Measurements from ENCODE around the gene SERPINA9. TPM values are rescaled to one million over a fixed set of nuclear protein-coding genes. Genes with fewer than 3 reads are reported as not detected.

The SERPINA9 gene
- total RNA-seq, 1 donor from 2014 or later = 1.4 TPM

DNA sequence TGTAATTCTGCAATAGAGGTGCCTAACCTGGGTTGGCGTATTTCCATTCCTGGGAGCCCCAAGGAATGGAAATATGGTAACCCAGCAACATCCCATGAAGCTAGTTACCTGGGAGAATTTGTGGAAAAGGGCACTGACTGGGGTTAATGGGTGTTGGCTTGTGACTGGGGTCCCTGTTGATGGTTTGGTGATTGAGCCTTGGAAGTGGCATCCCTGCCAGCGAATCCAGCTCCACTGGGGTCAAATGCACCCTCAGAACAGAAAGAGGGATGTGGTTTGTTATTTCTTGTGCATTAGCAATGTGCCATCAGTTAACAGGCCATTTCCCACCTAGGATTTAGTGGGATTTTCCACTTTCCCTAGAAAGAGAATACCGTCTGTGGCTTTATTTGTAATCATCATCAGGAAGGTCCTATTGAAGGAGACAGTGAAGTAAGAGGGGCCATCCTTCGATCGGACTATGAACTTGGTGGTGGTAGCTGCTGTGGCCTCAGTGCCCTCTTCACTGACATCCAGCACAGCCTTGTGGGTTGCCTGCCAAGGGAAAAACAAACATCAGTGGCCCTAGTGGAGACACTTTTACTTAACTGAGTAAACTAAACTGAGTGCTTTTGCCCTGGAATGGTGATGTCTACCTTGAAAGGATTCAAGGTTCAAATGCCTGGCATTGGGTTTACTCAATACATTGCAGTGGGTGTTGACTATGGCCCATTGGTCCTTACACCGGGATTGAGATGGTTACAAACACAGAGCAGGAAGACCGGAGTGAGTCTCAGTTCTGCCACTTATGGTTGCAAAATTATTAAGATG, 13.0 kb downstream of the SERPINA9 start:
- DNase-seq (ENCODE audit: low spot score) = no peak

DNA sequence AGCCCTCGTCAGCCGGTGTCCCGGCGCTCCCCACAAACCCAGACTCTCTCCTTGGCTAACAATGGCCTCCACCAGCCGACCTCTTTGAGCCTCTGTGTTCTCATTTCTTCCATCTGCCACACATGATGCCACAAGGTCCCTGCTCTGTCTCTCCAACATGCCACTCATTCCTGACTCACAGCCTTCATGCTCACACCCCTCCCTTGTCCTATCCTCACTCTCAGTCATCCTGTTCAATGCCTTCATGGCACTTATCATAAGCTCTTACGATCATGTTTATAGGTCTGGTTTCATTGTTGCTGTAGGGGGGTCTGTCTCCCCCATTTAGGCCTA, 13.8 kb downstream of the SERPINA9 start:
- DNase-seq (ENCODE audit: low spot score) = no peak

- no peak for DNase-seq (ENCODE audit: low spot score)
Observed at GRCh38 chr14:94461526-94462218, 14.3 kb downstream of the SERPINA9 start.

DNA sequence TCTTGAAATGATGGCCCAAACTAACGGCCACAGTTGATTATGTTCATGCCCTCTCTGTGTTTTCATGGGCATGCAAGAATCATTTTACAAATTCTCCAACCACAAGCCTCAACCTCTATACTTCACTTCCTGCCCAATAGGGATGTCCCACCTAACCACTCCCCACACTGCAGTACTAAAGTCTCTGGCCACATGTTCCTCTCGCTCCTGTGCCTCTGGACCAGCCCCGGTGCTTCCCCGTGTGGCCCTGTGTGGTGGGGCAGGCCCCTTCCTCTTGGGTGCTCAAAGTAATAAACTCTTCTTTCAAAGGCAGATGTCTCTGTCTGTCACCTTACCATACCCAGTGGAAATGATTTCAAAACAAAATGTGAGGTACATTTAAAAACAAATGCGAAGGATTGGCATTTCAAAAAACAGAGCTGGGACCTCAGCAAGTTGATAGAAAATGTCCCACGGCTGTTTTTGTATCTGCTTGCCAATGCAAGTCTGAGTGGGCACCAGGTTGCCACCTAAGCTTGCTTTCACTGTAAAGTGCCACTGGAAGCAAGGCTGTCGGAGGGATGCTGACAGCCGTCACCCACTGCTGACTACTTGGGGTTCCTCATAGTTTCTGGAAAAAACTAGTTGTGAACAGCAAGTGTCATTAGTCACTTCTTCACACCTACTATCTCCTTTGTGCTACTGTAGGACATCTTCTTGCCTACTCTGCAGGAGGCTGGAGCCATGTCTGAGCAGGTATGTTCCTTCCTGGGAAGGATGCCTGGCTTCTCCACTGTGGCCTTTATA, 15.2 kb downstream of the SERPINA9 start:
- no peak for DNase-seq (ENCODE audit: low spot score)

DNA sequence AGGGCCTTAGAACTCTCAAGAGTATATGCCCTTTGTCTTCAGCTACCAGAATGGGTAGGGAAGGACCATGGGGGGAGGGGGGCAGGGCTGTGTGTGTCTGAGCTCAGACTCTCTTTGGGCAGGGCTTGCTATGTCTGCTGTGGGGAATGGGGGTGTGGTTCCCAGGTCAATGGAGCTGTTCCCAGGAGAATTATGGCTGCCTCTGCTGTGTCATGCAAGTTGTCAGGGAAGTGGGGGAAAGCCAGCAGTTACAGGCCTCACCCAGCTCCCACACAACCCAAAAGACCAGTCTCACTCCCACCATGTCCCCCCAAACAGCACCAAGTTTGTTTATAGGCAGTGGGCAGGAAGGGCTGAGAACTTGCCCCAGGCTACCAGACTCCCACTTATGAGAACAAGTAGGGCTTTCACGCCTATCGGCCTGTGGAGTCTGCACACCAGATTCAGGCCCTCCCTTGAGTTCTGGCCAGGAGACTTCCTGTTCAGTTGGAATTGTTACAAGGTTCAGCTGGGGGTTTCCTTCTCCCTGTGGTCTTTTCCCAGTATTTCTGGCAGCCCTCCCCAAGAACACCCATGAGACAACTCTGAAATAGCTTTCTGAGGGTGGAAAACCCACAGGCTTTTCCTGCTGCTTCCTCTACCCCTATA, 17.3 kb downstream of the SERPINA9 start:
- no peak for DNase-seq (ENCODE audit: low spot score)

- no peak for DNase-seq (ENCODE audit: low spot score)
Observed at GRCh38 chr14:94458096-94458495, 17.9 kb downstream of the SERPINA9 start.

- no peak for DNase-seq (ENCODE audit: low spot score)
Observed at GRCh38 chr14:94455928-94456327, 20.1 kb downstream of the SERPINA9 start.

- DNase-seq (ENCODE audit: low spot score) = no peak
Observed at GRCh38 chr14:94451826-94452225, 24.2 kb downstream of the SERPINA9 start.

- DNase-seq (ENCODE audit: low spot score) = no peak
Observed at GRCh38 chr14:94451091-94451771, 24.8 kb downstream of the SERPINA9 start.

- no peak for DNase-seq (ENCODE audit: low spot score)
Observed at GRCh38 chr14:94450722-94451090, 25.3 kb downstream of the SERPINA9 start.

- DNase-seq (ENCODE audit: low spot score) = no peak
Observed at GRCh38 chr14:94449930-94450329, 26.1 kb downstream of the SERPINA9 start.

- peak; percentile 3 for DNase-seq (ENCODE audit: low spot score)
Observed at GRCh38 chr14:94448071-94448808, 27.8 kb downstream of the SERPINA9 start.

GRCh38 chr14:94447206-94447605, 28.8 kb downstream of the SERPINA9 start:
- no peak for DNase-seq (ENCODE audit: low spot score)

DNA sequence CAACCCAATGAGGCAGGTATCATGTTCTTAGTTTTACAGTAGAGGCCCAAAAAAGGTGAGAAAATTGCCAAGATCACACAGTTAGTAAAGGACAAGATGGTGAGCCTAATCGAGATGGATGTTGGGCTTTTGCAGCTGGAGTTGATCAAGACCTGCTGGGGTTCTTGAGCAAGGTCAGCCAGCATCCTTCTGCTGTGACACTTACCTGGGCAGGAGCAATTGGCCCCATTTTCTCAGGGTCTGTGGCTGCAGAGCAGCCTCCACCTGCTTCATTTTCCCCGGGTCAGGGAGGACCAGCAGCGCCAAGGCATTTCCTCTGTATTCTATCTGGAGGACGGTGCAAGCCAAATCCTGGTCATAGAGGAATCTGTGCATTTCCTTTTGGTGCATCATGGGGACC, 29.9 kb downstream of the SERPINA9 start:
- DNase-seq (ENCODE audit: low spot score) = no peak

DNA sequence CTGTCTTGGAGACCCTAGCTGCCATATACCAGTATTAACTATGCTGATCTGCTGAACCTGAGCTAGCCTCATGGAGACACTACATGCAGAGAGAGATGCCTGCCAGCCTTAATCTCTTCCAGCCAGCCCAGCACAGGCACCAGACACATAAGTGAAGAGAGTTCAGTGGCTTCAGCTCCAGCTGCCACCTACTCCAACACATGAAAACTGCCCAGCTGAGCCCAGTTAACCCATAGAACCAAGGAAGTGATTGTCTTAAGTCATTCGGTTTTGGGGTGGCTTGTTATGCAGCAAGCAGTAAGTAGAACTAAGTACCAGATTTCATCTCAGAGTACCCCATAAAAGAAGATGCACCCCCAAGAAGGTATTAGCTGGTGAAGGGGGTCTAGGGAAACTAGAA, 31.0 kb downstream of the SERPINA9 start:
- DNase-seq (ENCODE audit: low spot score) = no peak

DNA sequence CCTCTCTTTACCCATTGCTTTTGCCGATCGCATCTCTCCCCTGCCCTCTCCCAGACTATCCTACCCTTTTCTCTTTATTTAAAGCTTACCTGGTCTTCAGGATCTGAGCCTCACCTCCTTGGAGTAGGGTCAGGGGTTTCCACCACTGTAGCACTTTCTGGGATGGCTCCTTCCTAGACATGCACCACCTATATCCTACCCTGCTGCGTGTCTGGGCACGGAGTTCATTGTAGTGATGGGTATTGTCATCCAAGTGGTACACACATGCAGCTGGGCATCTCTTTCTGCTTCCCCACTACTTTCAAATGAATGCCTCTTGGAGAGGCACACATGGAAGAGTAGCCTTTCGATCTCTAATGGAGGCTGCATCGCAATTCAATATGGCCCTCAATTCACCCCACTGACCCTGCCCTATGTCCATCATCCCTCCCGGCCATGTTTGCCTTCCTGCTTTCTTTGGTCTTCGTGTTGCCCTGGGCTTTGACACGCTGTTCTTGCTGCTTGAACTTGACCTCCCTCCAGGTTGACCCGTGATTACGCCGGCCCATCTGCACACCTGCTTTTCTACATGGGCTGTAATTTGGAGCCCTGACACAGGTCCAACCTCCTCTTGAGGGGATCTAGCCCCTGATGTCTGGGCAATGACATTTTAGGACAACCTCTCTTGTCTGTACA, 34.3 kb downstream of the SERPINA9 start:
- no peak for DNase-seq (ENCODE audit: low spot score)

- DNase-seq (ENCODE audit: low spot score) = no peak
Observed at GRCh38 chr14:94441130-94441529, 34.9 kb downstream of the SERPINA9 start.

GRCh38 chr14:94439453-94440057, 36.4 kb downstream of the SERPINA9 start:
- no peak for DNase-seq (ENCODE audit: low spot score)

DNA sequence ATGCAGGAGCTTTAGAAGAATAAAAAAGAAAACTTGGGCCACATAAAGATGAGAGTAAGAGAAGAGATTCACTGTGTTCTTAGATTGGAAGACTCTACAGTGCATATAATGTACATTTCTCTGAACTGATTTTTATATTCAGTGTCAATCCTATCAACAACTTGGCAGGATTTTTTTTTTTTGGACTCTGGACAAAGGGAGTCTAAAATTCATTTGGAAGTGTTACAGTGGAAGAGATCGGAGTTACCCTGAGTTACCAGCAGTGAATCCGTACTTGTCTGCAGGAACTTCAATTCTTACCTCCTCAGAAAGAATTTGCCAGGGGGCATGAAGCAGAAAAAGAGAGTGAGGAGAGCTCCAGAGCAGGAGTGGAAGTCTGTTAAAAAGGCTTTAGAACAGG, 47.4 kb downstream of the SERPINA9 start:
- no peak for DNase-seq (ENCODE audit: low spot score)
